Naive B cell (primary cell): Measurements from ENCODE around the gene ROCK2. TPM values are rescaled to one million over a fixed set of nuclear protein-coding genes. Genes with fewer than 3 reads are reported as not detected.
"Not testable (repeated sequence)": the region's sequence is repeated elsewhere in the genome, so short reads cannot be mapped to it uniquely, and the experiment has no call there.

Experiments
- ATAC-seq, 2 donors: fragments of 150-1000 bp; cut with Tn5 transposase; 2 replicates each; pipeline ENCODE4 v1.10.0; 2021; ENCODE audit warnings: low read depth in 2 of 2, mild to moderate bottlenecking in 2 of 2, moderate library complexity in 2 of 2
- DNase-seq: peaks from one replicate; pipeline ENCODE4 v3.0.0; 2022
- H3K27ac Mint-ChIP-seq, 6 donors: one replicate each; pipeline ENCODE4 v1.8.0; 2020 to 2022; ENCODE audit warnings: mild to moderate bottlenecking in 6 of 6, mixed read lengths in 6 of 6, moderate library complexity in 5 of 6, inconsistent platforms in 2 of 6
- H3K27me3 Mint-ChIP-seq, 3 donors: one replicate each; pipeline ENCODE4 v1.8.0; 2021 to 2022; ENCODE audit warnings: mixed read lengths in 3 of 3, mild to moderate bottlenecking in 1 of 3
- H3K36me3 Mint-ChIP-seq, 2 donors: one replicate each; pipeline ENCODE4 v1.8.0; 2020 to 2022; ENCODE audit warnings: mixed read lengths in 2 of 2, inconsistent platforms in 1 of 2, mild to moderate bottlenecking in 1 of 2
- H3K4me1 Mint-ChIP-seq, 3 donors: one replicate each; pipeline ENCODE4 v1.8.0; 2020 to 2022; ENCODE audit warnings: mixed read lengths in 3 of 3, inconsistent platforms in 1 of 3, mild to moderate bottlenecking in 1 of 3, moderate library complexity in 1 of 3
- H3K4me3 Mint-ChIP-seq, 8 donors: one replicate each; pipeline ENCODE4 v1.8.0; 2020 to 2022; ENCODE audit warnings: mild to moderate bottlenecking in 8 of 8, mixed read lengths in 8 of 8, moderate library complexity in 8 of 8, inconsistent platforms in 2 of 8
- H3K9me3 Mint-ChIP-seq, 7 donors: one replicate each; pipeline ENCODE4 v1.8.0; 2020 to 2022; ENCODE audit warnings: mixed read lengths in 7 of 7, mild to moderate bottlenecking in 5 of 7, inconsistent platforms in 2 of 7, moderate library complexity in 1 of 7
- polyA plus RNA-seq, 6 donors: library from polyadenylated mRNA; unstranded; fragments of 300-500 nt; fragmentation: Illumina TruSeq; gene quantifications; one replicate each; pipeline ENCODE4 v1.2.3, GENCODE V29; 2021; ENCODE audit warnings: low read depth in 6 of 6

Gene ROCK2
- polyA plus RNA-seq, 6 donors from 2014 or later: 3.2 to 21.2 (median 10.0) TPM

GRCh38 chr2:11175293-11175795 lies 169.1 kb downstream of the ROCK2 start:
- ATAC-seq (no peak), DNase-seq (no peak)
- H3K9me3 Mint-ChIP-seq: no peaks in the 10 kb centered on the region
- H3K27ac Mint-ChIP-seq: peak overlapping the region in 1 of 6 donors; percentile 23
- H3K27me3 Mint-ChIP-seq: no peaks in the 10 kb centered on the region
- peaks cover 0 to 17% of the 10 kb centered on the region in 2 donors for H3K36me3 Mint-ChIP-seq
- no peak overlapping the region for H3K4me3 Mint-ChIP-seq
- H3K4me1 Mint-ChIP-seq: peaks cover 4 to 7% (median 6%) of the 10 kb centered on the region in 3 donors

DNA sequence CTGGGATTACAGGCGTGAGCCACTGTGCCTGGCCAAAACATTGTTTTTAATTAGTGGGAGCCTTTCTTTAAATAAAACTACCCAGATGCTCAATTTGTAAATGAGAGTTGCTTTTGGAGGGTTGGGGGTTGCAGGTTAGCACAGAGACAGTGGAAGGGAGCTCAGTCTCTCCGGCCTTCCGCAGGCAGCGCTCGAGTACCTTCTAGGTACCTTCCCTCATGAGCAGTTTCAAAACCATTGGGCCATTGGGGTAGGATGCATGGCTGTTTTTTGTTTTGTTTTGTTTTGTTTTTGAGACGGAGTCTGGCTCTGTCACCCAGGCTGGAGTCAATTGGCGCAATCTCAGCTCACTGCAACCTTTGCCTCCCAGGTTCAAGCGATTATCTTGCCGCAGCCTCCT lies 170.2 kb downstream of the ROCK2 start:
- no peaks in the 10 kb centered on the region for H3K27me3 Mint-ChIP-seq
- H3K36me3 Mint-ChIP-seq: peaks cover 0 to 15% of the 10 kb centered on the region in 2 donors
- peaks cover 4 to 7% (median 6%) of the 10 kb centered on the region in 3 donors for H3K4me1 Mint-ChIP-seq
- no peak for ATAC-seq
- H3K27ac Mint-ChIP-seq: no peak overlapping the region
- H3K4me3 Mint-ChIP-seq: no peak overlapping the region
- no peak for DNase-seq
- no peaks in the 10 kb centered on the region for H3K9me3 Mint-ChIP-seq

DNA sequence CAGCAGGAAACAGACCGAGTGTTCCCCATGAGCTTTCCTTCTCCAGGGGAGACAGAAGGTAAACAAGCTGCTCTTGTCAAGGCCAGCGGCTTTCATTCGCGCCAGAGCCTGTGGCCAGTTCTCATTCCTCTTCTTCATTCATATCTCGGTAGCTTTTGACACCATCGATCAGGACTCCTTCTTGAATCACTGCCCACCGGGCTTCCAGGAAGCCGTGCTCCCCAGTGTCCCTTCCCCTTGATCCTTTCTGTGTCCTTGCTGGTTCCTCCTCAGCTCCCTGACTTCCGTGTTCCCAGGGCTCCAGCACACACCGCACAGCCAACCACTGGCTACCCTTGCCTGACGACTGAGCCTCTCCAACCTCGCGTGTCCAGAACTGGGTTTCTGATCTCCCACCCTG lies 175.1 kb downstream of the ROCK2 start:
- Mint-ChIP-seq H3K27ac (no peak overlapping the region), H3K4me3 (no peak overlapping the region)

DNA sequence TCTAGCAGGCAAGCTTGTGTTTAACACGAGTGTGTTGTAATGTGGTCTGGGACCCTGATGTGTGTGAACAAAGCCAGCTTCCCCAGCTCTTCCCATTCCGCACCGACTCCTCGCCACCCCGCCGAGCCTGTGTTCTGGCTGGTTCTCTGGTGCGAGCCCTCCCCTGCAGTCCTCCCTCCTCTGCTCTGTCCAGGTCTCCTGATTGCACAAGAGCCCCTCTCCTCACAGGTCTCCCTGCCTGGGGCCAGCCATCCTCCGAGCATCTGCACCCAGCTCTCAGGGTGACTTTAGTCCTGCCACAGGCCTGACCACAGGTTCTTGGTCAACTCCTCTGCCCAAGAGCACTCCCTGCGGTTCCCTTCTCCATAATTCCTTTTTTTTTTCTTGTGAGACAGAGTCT lies 175.9 kb downstream of the ROCK2 start:
- no peaks in the 10 kb centered on the region for H3K9me3 Mint-ChIP-seq
- H3K27me3 Mint-ChIP-seq: no peaks in the 10 kb centered on the region
- H3K36me3 Mint-ChIP-seq: peaks cover 0 to 8% of the 10 kb centered on the region in 2 donors
- H3K27ac Mint-ChIP-seq: peak overlapping the region in 2 of 6 donors; percentile 14 to 95
- peaks cover 0 to 2% (median 0%) of the 10 kb centered on the region in 3 donors for H3K4me1 Mint-ChIP-seq
- no peak overlapping the region for H3K4me3 Mint-ChIP-seq
- DNase-seq (no peak), ATAC-seq (no peak)

More for the DNA sequence above, 175.1 kb downstream of the ROCK2 start:
- H3K9me3 Mint-ChIP-seq: no peaks in the 10 kb centered on the region
- H3K27me3 Mint-ChIP-seq: no peaks in the 10 kb centered on the region
- DNase-seq (no peak), ATAC-seq (no peak)
- peaks cover 0 to 4% of the 10 kb centered on the region in 2 donors for H3K36me3 Mint-ChIP-seq
- peaks cover 0 to 2% (median 0%) of the 10 kb centered on the region in 3 donors for H3K4me1 Mint-ChIP-seq

- Mint-ChIP-seq H3K27me3 (no peaks in the 10 kb centered on the region), H3K27ac (no peak overlapping the region), H3K4me3 (no peak overlapping the region), H3K9me3 (no peaks in the 10 kb centered on the region), H3K4me1 (peaks cover 0 to 4% (median 0%) of the 10 kb centered on the region in 3 donors), H3K36me3 (peaks cover 0 to 8% of the 10 kb centered on the region in 2 donors)
- DNase-seq: no peak
- no peak for ATAC-seq
Measured at GRCh38 chr2:11166476-11166875, 178.0 kb downstream of the ROCK2 start.

- DNase-seq, H3K27me3 Mint-ChIP-seq, H3K9me3 Mint-ChIP-seq, H3K27ac Mint-ChIP-seq, H3K36me3 Mint-ChIP-seq, ATAC-seq, H3K4me3 Mint-ChIP-seq: not testable (repeated sequence)
- peaks cover 9 to 18% (median 12%) of the 10 kb centered on the region in 3 donors for H3K4me1 Mint-ChIP-seq
Measured at GRCh38 chr2:11165046-11165445, 179.4 kb downstream of the ROCK2 start.

DNA sequence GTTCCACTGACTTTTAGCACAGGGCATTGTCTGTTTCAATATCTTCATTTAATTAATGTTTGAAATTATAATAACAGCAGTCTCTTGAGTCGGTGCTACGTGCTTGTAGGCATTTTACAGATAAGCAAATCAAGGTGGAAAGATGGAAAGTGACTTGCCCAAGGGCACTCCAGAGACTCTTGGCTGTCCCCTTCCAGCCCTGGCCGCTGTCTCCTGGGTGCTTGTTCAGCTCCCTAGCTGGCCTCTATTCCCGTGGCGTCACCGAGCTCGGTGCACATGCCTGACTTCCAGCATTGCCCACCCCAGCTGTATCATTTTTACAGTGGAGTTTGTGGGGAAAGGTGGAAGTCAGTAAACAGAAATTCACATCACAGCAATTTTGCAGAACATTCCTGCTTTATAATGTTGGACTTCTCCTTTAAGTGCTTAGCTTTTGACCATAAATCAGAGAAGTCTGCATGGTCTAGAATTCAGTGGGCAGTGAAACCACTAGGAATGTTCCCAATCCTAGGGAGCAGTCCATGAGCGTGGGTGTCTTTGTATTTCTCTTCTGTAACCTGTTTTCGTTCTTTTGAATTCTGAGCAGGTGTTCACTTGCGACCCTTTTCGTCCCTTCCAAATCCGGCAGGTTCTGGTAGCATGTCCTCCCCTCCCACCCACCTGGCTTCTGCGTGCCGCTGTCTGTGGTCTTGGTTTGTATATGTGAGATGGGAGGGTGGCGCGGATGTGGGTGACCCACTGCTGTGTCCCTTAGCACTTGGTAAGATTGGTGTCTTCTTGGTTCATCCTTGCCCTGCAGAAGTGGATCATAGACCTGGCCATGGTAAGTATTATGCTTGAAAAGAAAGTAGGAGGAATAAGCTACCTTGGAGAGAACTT lies 180.8 kb downstream of the ROCK2 start:
- peaks cover 12 to 20% (median 13%) of the 10 kb centered on the region in 3 donors for H3K4me1 Mint-ChIP-seq
- H3K27ac Mint-ChIP-seq: peak overlapping the region in 1 of 6 donors; percentile 68
- no peak overlapping the region for H3K4me3 Mint-ChIP-seq
- H3K27me3 Mint-ChIP-seq: no peaks in the 10 kb centered on the region
- ATAC-seq: no peak
- DNase-seq: no peak
- H3K9me3 Mint-ChIP-seq: no peaks in the 10 kb centered on the region
- peaks cover 0 to 4% of the 10 kb centered on the region in 2 donors for H3K36me3 Mint-ChIP-seq

- H3K4me1 Mint-ChIP-seq: peaks cover 18 to 24% (median 18%) of the 10 kb centered on the region in 3 donors
- H3K27ac Mint-ChIP-seq: peak overlapping the region in 1 of 6 donors; percentile 37
- H3K27me3 Mint-ChIP-seq: no peaks in the 10 kb centered on the region
- no peaks in the 10 kb centered on the region for H3K9me3 Mint-ChIP-seq
- DNase-seq (no peak), ATAC-seq (no peak)
- H3K4me3 Mint-ChIP-seq: no peak overlapping the region
- peaks cover 0 to 4% of the 10 kb centered on the region in 2 donors for H3K36me3 Mint-ChIP-seq
Measured at GRCh38 chr2:11161747-11162146, 182.7 kb downstream of the ROCK2 start.

DNA sequence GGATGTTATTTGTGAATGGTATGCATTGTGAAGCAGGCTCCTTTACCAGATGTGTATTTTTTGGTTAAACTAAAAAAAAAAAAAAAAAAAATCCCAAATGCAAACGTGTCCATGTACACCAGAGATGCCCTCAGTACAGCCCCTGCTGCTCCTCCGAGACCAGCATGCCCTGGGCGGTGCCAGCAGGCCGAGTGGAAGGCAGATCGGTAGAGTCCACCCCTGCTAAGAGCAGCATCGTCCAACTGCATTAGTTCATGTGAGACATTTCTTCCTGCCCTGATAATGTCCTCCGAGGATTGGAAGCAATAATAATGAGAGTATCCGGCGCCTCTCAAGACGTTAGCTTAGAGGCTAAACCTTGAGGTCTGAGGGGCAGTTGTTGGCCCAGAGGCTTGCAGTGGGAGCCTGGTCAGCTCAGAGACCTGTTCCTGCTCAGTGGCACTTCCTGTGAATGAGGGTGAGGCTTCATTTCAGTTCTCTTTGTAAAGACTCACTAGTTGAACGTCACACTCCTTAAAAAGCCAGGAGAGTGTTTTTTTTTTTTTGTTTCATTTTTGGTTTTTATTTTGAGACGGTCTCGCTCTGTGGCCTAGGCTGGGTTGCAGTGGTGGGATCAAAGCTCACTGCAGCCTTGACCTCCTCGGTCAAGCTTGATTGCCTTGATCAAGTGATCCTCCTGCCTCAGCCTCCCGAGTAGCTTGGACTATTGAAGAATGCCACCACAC lies 183.5 kb downstream of the ROCK2 start:
- peak; percentile 68 to 80 for ATAC-seq

GRCh38 chr2:11160256-11160655 lies 184.2 kb downstream of the ROCK2 start:
- peak overlapping the region in 4 of 6 donors; percentile 38 to 87 (median 59) for H3K27ac Mint-ChIP-seq
- ATAC-seq (no peak), DNase-seq (no peak)
- H3K4me3 Mint-ChIP-seq: peak overlapping the region in 1 of 8 donors; percentile 29
- no peaks in the 10 kb centered on the region for H3K9me3 Mint-ChIP-seq
- peaks cover 26 to 33% (median 29%) of the 10 kb centered on the region in 3 donors for H3K4me1 Mint-ChIP-seq
- H3K27me3 Mint-ChIP-seq: no peaks in the 10 kb centered on the region
- H3K36me3 Mint-ChIP-seq: peaks cover 0 to 4% of the 10 kb centered on the region in 2 donors

More for the DNA sequence above, 183.5 kb downstream of the ROCK2 start:
- H3K4me3 Mint-ChIP-seq: peak overlapping the region in 1 of 8 donors; percentile 29
- peak overlapping the region in 5 of 6 donors; percentile 36 to 89 (median 72) for H3K27ac Mint-ChIP-seq
- H3K4me1 Mint-ChIP-seq: peaks cover 26 to 31% (median 27%) of the 10 kb centered on the region in 3 donors
- no peaks in the 10 kb centered on the region for H3K27me3 Mint-ChIP-seq
- H3K36me3 Mint-ChIP-seq: peaks cover 0 to 4% of the 10 kb centered on the region in 2 donors
- no peak for DNase-seq
- no peaks in the 10 kb centered on the region for H3K9me3 Mint-ChIP-seq

- Mint-ChIP-seq H3K36me3 (peaks cover 0 to 4% of the 10 kb centered on the region in 2 donors), H3K27me3 (no peaks in the 10 kb centered on the region), H3K4me1 (peaks cover 26 to 35% (median 29%) of the 10 kb centered on the region in 3 donors), H3K9me3 (no peaks in the 10 kb centered on the region), H3K27ac (peak overlapping the region in 2 of 6 donors; percentile 73 to 87), H3K4me3 (no peak overlapping the region)
- DNase-seq (no peak), ATAC-seq (no peak)
Measured at GRCh38 chr2:11159574-11160170, 184.8 kb downstream of the ROCK2 start.

- H3K9me3 Mint-ChIP-seq: no peaks in the 10 kb centered on the region
- no peak overlapping the region for H3K27ac Mint-ChIP-seq
- ATAC-seq: no peak
- H3K4me1 Mint-ChIP-seq: peaks cover 26 to 41% (median 29%) of the 10 kb centered on the region in 3 donors
- peak overlapping the region in 1 of 8 donors; percentile 15 for H3K4me3 Mint-ChIP-seq
- no peaks in the 10 kb centered on the region for H3K27me3 Mint-ChIP-seq
- peaks cover 0 to 3% of the 10 kb centered on the region in 2 donors for H3K36me3 Mint-ChIP-seq
- DNase-seq: no peak
Measured at GRCh38 chr2:11158916-11159573, 185.4 kb downstream of the ROCK2 start.
